H1 (cell line): Measurements from ENCODE around the gene RORB. TPM values are rescaled to one million over a fixed set of nuclear protein-coding genes. Genes with fewer than 3 reads are reported as not detected.

Experiments
- CTCF ChIA-PET: fragments of 300-600 bp; sonication (Branson Sonifier 250); formaldehyde crosslinking; loops from one replicate; lab custom pipeline; 2021; ENCODE audit not compliant: partially characterized antibody; lab: Charles Lee
- POLR2A ChIA-PET: fragments of 300-600 bp; sonication (Branson Sonifier 250); formaldehyde crosslinking; loops from one replicate; lab custom pipeline; 2021; ENCODE audit warnings: inconsistent platforms; ENCODE audit not compliant: partially characterized antibody; lab: Charles Lee
- DNase-seq, 2 experiments: peaks; one replicate each; pipeline versions ENCODE4 v3.0.0 to v3.0.0-alpha.2; 2010 to 2022; ENCODE audit warnings: low spot score in 2 of 2, low read depth in 1 of 2, mixed read lengths in 1 of 2
- FAIRE-seq: peaks from 2 replicates; lab custom pipeline; 2011; peaks lifted over from hg19 to GRCh38; lab: Jason Lieb, UNC
- H2AFZ ChIP-seq: 2 replicates; pipeline ENCODE4 v1.8.1; 2012; ENCODE audit warnings: low read length, inconsistent platforms
- H2AK5ac ChIP-seq: 2 replicates; pipeline ENCODE4 v1.6.1; 2013; ENCODE audit warnings: low read depth, low read length
- H2BK120ac ChIP-seq: replicated peaks from 2 replicates; pipeline ENCODE3; 2013; ENCODE audit warnings: low read depth, low read length, inconsistent platforms
- H2BK12ac ChIP-seq: 2 replicates; pipeline ENCODE4 v1.6.1; 2013; ENCODE audit warnings: low read depth, low read length
- H2BK15ac ChIP-seq: 2 replicates; pipeline ENCODE4 v1.6.1; 2013; ENCODE audit warnings: low read length
- H2BK20ac ChIP-seq: 2 replicates; pipeline ENCODE4 v1.6.1; 2013; ENCODE audit warnings: low read length
- H2BK5ac ChIP-seq: 2 replicates; pipeline ENCODE4 v1.6.1; 2013; ENCODE audit warnings: low read depth, low read length
- H3K14ac ChIP-seq: 2 replicates; pipeline ENCODE4 v1.6.1; 2013; ENCODE audit warnings: inconsistent platforms; ENCODE audit not compliant: insufficient read length
- H3K18ac ChIP-seq: 2 replicates; pipeline ENCODE4 v1.6.1; 2013; ENCODE audit warnings: low read length; ENCODE audit errors: extremely low read depth
- H3K23ac ChIP-seq: 2 replicates; pipeline ENCODE4 v1.6.1; 2013; ENCODE audit warnings: inconsistent platforms; ENCODE audit not compliant: insufficient read length
- H3K23me2 ChIP-seq: 2 replicates; pipeline ENCODE4 v1.6.1; 2013; ENCODE audit warnings: low read depth, low read length
- H3K27ac ChIP-seq: 2 replicates; pipeline ENCODE4 v1.6.1; 2011; ENCODE audit warnings: low read depth, low read length, inconsistent platforms
- H3K27me3 ChIP-seq, 4 experiments: replicated peaks in 1 of 4; 1 replicate in 1 of 4; 2 replicates in 3 of 4; pipeline versions ENCODE4 v1.6.1 to v1.8.1; 2011 to 2013; ENCODE audit warnings: low read length in 3 of 4, mild to moderate bottlenecking in 3 of 4, inconsistent platforms in 2 of 4, mixed read lengths in 2 of 4, moderate library complexity in 1 of 4; ENCODE audit not compliant: control insufficient read depth in 3 of 4, insufficient read depth in 3 of 4; ENCODE audit errors: extremely low read depth in 1 of 4
- H3K36me3 ChIP-seq, 4 experiments: 2 replicates each; pipeline versions ENCODE4 v1.6.1 to v1.8.1; 2011 to 2013; ENCODE audit warnings: mild to moderate bottlenecking in 4 of 4, low read length in 3 of 4, moderate library complexity in 2 of 4, control low read depth in 1 of 4, inconsistent platforms in 1 of 4; ENCODE audit not compliant: insufficient read depth in 4 of 4, control insufficient read depth in 2 of 4
- H3K4ac ChIP-seq: replicated peaks from 2 replicates; pipeline ENCODE3; 2013; ENCODE audit warnings: low read length, low read depth, mixed read lengths, inconsistent platforms; ENCODE audit not compliant: insufficient read length
- H3K4me1 ChIP-seq, 4 experiments: replicated peaks in 1 of 4; 1 replicate in 1 of 4; 2 replicates in 3 of 4; pipeline versions ENCODE4 v1.6.1 to v1.8.1; 2011 to 2013; ENCODE audit warnings: low read length in 3 of 4, inconsistent platforms in 2 of 4, mixed read lengths in 1 of 4; ENCODE audit not compliant: insufficient read depth in 4 of 4, control insufficient read depth in 3 of 4
- H3K4me2 ChIP-seq, 2 experiments: 2 replicates each; pipeline versions ENCODE4 v1.6.1 to v1.8.1; 2011 to 2013; ENCODE audit warnings: low read depth in 2 of 2, low read length in 2 of 2, control low read depth in 1 of 2, inconsistent platforms in 1 of 2, mild to moderate bottlenecking in 1 of 2; ENCODE audit not compliant: insufficient read depth in 1 of 2
- H3K4me3 ChIP-seq, 4 experiments: fragments of 200-600, 300-600 bp in 1 of 4; sonication (generic), shearing (Covaris generic), sonication (Bioruptor Twin) in 1 of 4; 2 replicates each; pipeline versions ENCODE4 v1.5.1 to v1.8.1; 2011 to 2016; ENCODE audit warnings: low read length in 4 of 4, low read depth in 3 of 4, control low read depth in 2 of 4, inconsistent platforms in 2 of 4, mild to moderate bottlenecking in 2 of 4, mixed read lengths in 1 of 4, moderate library complexity in 1 of 4; ENCODE audit not compliant: insufficient read depth in 2 of 4; ENCODE audit errors: extremely low read depth in 1 of 4
- H3K56ac ChIP-seq: replicated peaks from 2 replicates; pipeline ENCODE3; 2013; ENCODE audit warnings: low read depth, mild to moderate bottlenecking, mixed read lengths, low read length, inconsistent platforms; ENCODE audit not compliant: insufficient read length
- H3K79me1 ChIP-seq: 2 replicates; pipeline ENCODE4 v1.6.1; 2013; ENCODE audit warnings: low read depth, low read length, control low read depth
- H3K79me2 ChIP-seq, 2 experiments: 2 replicates each; pipeline versions ENCODE4 v1.6.1 to v1.8.1; 2012 to 2013; ENCODE audit warnings: low read length in 2 of 2, mild to moderate bottlenecking in 2 of 2, inconsistent platforms in 1 of 2; ENCODE audit not compliant: insufficient read depth in 2 of 2, control insufficient read depth in 1 of 2
- H3K9ac ChIP-seq, 4 experiments: replicated peaks in 1 of 4; 1 replicate in 1 of 4; 2 replicates in 3 of 4; pipeline versions ENCODE4 v1.6.1 to v1.8.1; 2011 to 2013; ENCODE audit warnings: low read depth in 3 of 4, low read length in 3 of 4, control low read depth in 2 of 4, mild to moderate bottlenecking in 2 of 4, moderate library complexity in 2 of 4, inconsistent platforms in 1 of 4; ENCODE audit errors: extremely low read depth in 1 of 4
- H3K9me3 ChIP-seq, 2 experiments: 2 replicates each; pipeline versions ENCODE4 v1.6.1 to v1.8.1; 2012 to 2013; ENCODE audit warnings: mild to moderate bottlenecking in 2 of 2, moderate library complexity in 2 of 2, control low read depth in 1 of 2, inconsistent platforms in 1 of 2, low read depth in 1 of 2, low read length in 1 of 2, mixed read lengths in 1 of 2; ENCODE audit not compliant: insufficient read depth in 2 of 2
- H4K20me1 ChIP-seq, 2 experiments: replicated peaks in 1 of 2; 2 replicates each; pipeline versions ENCODE3 to v1.8.1; 2011 to 2013; ENCODE audit warnings: inconsistent platforms in 2 of 2, low read length in 2 of 2, mild to moderate bottlenecking in 1 of 2; ENCODE audit not compliant: insufficient read depth in 2 of 2, control insufficient read depth in 1 of 2
- H4K5ac ChIP-seq: 2 replicates; pipeline ENCODE4 v1.6.1; 2013; ENCODE audit warnings: low read length, low read depth, mixed read lengths, inconsistent platforms; ENCODE audit not compliant: insufficient read length
- H4K8ac ChIP-seq: 2 replicates; pipeline ENCODE4 v1.8.0; 2013; ENCODE audit warnings: mild to moderate bottlenecking, moderate library complexity, low read length, inconsistent platforms; ENCODE audit not compliant: insufficient read depth; ENCODE audit errors: extremely low read depth
- H4K91ac ChIP-seq: replicated peaks from 2 replicates; pipeline ENCODE3; 2013; ENCODE audit warnings: low read length, mixed read lengths, inconsistent platforms; ENCODE audit not compliant: insufficient read length
- EZH2 ChIP-seq: fragments of 200-600 bp; sonication (generic); IDR thresholded peaks from 2 replicates; pipeline ENCODE4 v1.7.1; 2012; ENCODE audit warnings: low read depth, mild to moderate bottlenecking, moderate library complexity, low read length, inconsistent platforms; ENCODE audit not compliant: severe bottlenecking
- HDAC2 ChIP-seq, 2 experiments: fragments of 300-600 bp in 1 of 2; sonication (generic) in 1 of 2; IDR thresholded peaks; 2 replicates each; pipeline ENCODE4 v1.6.1; 2011 to 2012; ENCODE audit warnings: low read depth in 2 of 2, low read length in 2 of 2, mild to moderate bottlenecking in 2 of 2, moderate library complexity in 2 of 2, borderline replicate concordance in 1 of 2, inconsistent platforms in 1 of 2
- KDM5A ChIP-seq: fragments of 200-600 bp; IDR thresholded peaks from 2 replicates; pipeline ENCODE4 v1.7.1; 2012; ENCODE audit warnings: mild to moderate bottlenecking, low read length, inconsistent platforms, mixed read lengths
- TAF7 ChIP-seq: optimal IDR thresholded peaks from 2 replicates; pipeline ENCODE3; 2011; ENCODE audit warnings: low read depth, mild to moderate bottlenecking, inconsistent platforms, low read length, moderate library complexity, borderline replicate concordance
- WGBS, 2 experiments: shearing (Covaris generic) in 1 of 2; methylation state at CpG; one replicate each; pipeline versions ENCODE4 v1.1.6 to v1.1.7; 2013 to 2015; ENCODE audit warnings: low lambda C conversion rate in 2 of 2, mixed read lengths in 2 of 2, inconsistent platforms in 1 of 2, low coverage in 1 of 2, missing lambda C conversion rate in 1 of 2; ENCODE audit not compliant: insufficient replicate concordance in 2 of 2, insufficient coverage in 1 of 2, insufficient read length in 1 of 2; ENCODE audit errors: extremely low coverage in 1 of 2, missing lambda C conversion rate in 1 of 2; 5-methylcytosine and 5-hydroxymethylcytosine counted together
- polyA plus RNA-seq, 7 experiments: library from polyadenylated mRNA; depleted of rRNA in 3 of 7; stranded (reverse) in 5 of 7; unstranded in 2 of 7; fragments of >200 nt in 5 of 7; fragments of 200-250 nt in 2 of 7; gene quantifications; 1 replicate in 5 of 7; 2 replicates in 1 of 7; 4 replicates in 1 of 7; pipeline versions ENCODE4 v1.2.1 to v1.2.3, GENCODE V29; 2011 to 2013; ENCODE audit warnings: missing spikeins in 2 of 7, mixed read lengths in 2 of 7
- total RNA-seq: library from RNA; stranded (reverse); fragmentation: NEBNext Ultra II Directional; extraction: Animal tissue kit (Norgen Biotek cat#: 25700); gene quantifications from 2 replicates; pipeline ENCODE4 v1.2.1, GENCODE V29; 2021

The RORB gene
- total and polyA plus RNA-seq, 2 of the 8 experiments (the other 6 are each of a cell fraction or from before 2014, with no cell fraction given) = 2.3 to 7.1 TPM

DNA sequence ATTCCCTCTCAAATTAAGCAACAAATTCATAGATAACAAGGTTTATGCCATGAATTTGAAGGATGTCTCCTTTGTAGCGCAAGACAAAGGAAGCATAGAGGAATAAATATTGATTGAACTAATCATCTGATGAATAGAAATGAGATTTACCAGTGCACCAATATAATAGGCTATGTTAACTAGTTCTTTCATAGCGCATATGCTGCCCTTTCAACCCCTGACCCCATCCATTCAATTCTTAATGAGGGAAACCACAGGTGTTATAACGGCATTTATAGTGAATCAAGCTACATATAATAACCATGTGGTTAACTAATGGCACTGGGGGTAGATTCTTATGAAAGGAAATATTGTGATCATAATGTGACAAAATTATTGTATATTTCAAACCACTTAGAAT lies 6.5 kb downstream of the RORB start:
- CTCF ChIA-PET = no interaction called here
- H3K23me2 ChIP-seq = peaks cover 20% of the 10 kb centered on the region

More for the DNA sequence above, 6.5 kb downstream of the RORB start:
- Histone ChIP-seq H3K4me2 (no peak overlapping the region), H3K79me1 (no peaks in the 10 kb centered on the region), H2BK5ac (no peak overlapping the region), H3K23ac (no peak overlapping the region), H4K8ac (no peak overlapping the region), H3K4me3 (no peak overlapping the region), H3K14ac (no peak overlapping the region), H2AK5ac (no peak overlapping the region), H3K9me3 (no peaks in the 10 kb centered on the region), H4K5ac (no peak overlapping the region), H2BK20ac (no peak overlapping the region), H2BK120ac (no peak overlapping the region), H2BK12ac (no peak overlapping the region), H3K4ac (no peak overlapping the region), H3K56ac (no peak overlapping the region), H3K27ac (no peak overlapping the region), H2BK15ac (no peak overlapping the region), H4K91ac (no peak overlapping the region), H3K9ac (no peak overlapping the region), H3K79me2 (no peaks in the 10 kb centered on the region), H3K4me1 (peaks cover 0 to 12% (median 3%) of the 10 kb centered on the region in 4 experiments; a peak in 5 of 7 replicates), H4K20me1 (no peaks in the 10 kb centered on the region), H3K18ac (no peak overlapping the region), H2AFZ (no peak overlapping the region), H3K27me3 (peaks cover 3 to 31% (median 27%) of the 10 kb centered on the region in 4 experiments; a peak in 6 of 7 replicates), H3K36me3 (no peaks in the 10 kb centered on the region)
- TF ChIP-seq EZH2 = no peak
- no peak for TF ChIP-seq TAF7
- no peak for TF ChIP-seq HDAC2 (IDR thresholded peaks at IDR 0.05; ENCODE audit: borderline replicate concordance in 1 of 2, low read depth in 2 of 2, low read length in 2 of 2)
- no peak for TF ChIP-seq KDM5A
- POLR2A ChIA-PET = no interaction called here
- DNase-seq (no peak), FAIRE-seq (no peak)
- 83% methylated on average over 3 of the region's 3 CpGs; no CpG with 5 or more reads in 1 of the 2 experiments for WGBS, 2 experiments
